K562 (cell line): ENCODE data around the gene CFD. TPM values are rescaled to one million over a fixed set of nuclear protein-coding genes. Genes with fewer than 3 reads are reported as not detected.

ENCODE experiments used
- AFF1 ChIP-seq, 2 experiments: fragments of 450-650 bp; IDR thresholded peaks; 2 replicates each; pipeline ENCODE4 v1.6.1; 2018; ENCODE audit warnings: mild to moderate bottlenecking in 2 of 2, low read depth in 1 of 2; ENCODE audit not compliant: partially characterized antibody in 2 of 2
- BCOR ChIP-seq: fragments of 450-650 bp; IDR thresholded peaks from 2 replicates; pipeline ENCODE4 v1.6.1; 2016
- CBX1 ChIP-seq: sonication (generic); IDR thresholded peaks from 2 replicates; pipeline ENCODE4 v1.6.1; 2016; ENCODE audit warnings: antibody characterized with exemption, low read depth, mild to moderate bottlenecking
- CREB1 ChIP-seq, 2 experiments: sonication (generic) in 1 of 2; formaldehyde crosslinking in 1 of 2; IDR thresholded peaks; 2 replicates each; pipeline versions ENCODE4 v1.6.1 to v1.8.0; 2012 to 2022; ENCODE audit warnings: inconsistent platforms in 1 of 2, mild to moderate bottlenecking in 1 of 2, missing genetic modification reagents in 1 of 2, moderate library complexity in 1 of 2
- FOXJ3 ChIP-seq: sonication (generic); formaldehyde crosslinking; IDR thresholded peaks from 2 replicates; pipeline ENCODE4 v1.4.0; 2020; ENCODE audit warnings: mild to moderate bottlenecking, missing genetic modification reagents
- GATAD2B ChIP-seq: fragments of 450-650 bp; IDR thresholded peaks from 2 replicates; pipeline ENCODE4 v1.6.1; 2017; ENCODE audit warnings: mild to moderate bottlenecking, borderline replicate concordance
- KDM1A ChIP-seq, 2 experiments: fragments of 450-650 bp; IDR thresholded peaks; 2 replicates each; pipeline ENCODE4 v1.6.1; 2016; ENCODE audit warnings: mild to moderate bottlenecking in 2 of 2
- KLF10 ChIP-seq: fragments of 250-450 bp; sonication (Bioruptor Pico); IDR thresholded peaks from 2 replicates; pipeline ENCODE4 v1.6.1; 2021; ENCODE audit warnings: matching md5 sums
- NONO ChIP-seq, 2 experiments: fragments of 200-400 bp in 1 of 2; fragments of 450-650 bp in 1 of 2; formaldehyde crosslinking in 1 of 2; IDR thresholded peaks; 2 replicates each; pipeline ENCODE4 v1.6.1; 2017; ENCODE audit warnings: low read depth in 2 of 2, mild to moderate bottlenecking in 2 of 2, moderate library complexity in 2 of 2, low read length in 1 of 2
- RBM25 ChIP-seq: fragments of 200-400 bp; formaldehyde crosslinking; IDR thresholded peaks from 2 replicates; pipeline ENCODE4 v1.6.1; 2018; ENCODE audit warnings: low read length, low read depth, moderate library complexity; ENCODE audit not compliant: severe bottlenecking
- RNF2 ChIP-seq: sonication (generic); IDR thresholded peaks from 2 replicates; pipeline ENCODE4 v1.6.1; 2016
- SNRNP70 ChIP-seq: fragments of 200-400 bp; formaldehyde crosslinking; optimal IDR thresholded peaks from 2 replicates; pipeline ENCODE3; 2017; ENCODE audit warnings: low read depth, low read length
- STAT6 ChIP-seq: sonication (generic); formaldehyde crosslinking; IDR thresholded peaks from 2 replicates; pipeline ENCODE4 v1.8.1; 2023; ENCODE audit warnings: mild to moderate bottlenecking, missing genetic modification reagents
- TBP ChIP-seq: optimal IDR thresholded peaks from 2 replicates; pipeline ENCODE3; 2011; ENCODE audit warnings: low read depth, low read length, improper control_type of control experiment
- VEZF1 ChIP-seq: fragments of 200-800 bp; sonication (Bioruptor generic); IDR thresholded peaks from 2 replicates; pipeline ENCODE4 v1.6.1; 2017; ENCODE audit warnings: missing genetic modification characterization, missing compliant biosample characterization
- ZBTB7A ChIP-seq: IDR thresholded peaks from 2 replicates; pipeline ENCODE4 v1.6.1; 2011; ENCODE audit warnings: low read depth, mild to moderate bottlenecking, low read length, moderate library complexity, borderline replicate concordance; ENCODE audit not compliant: control insufficient read depth
- polyA plus RNA-seq, 8 experiments: library from polyadenylated mRNA; depleted of rRNA in 4 of 8; stranded (reverse) in 5 of 8; unstranded in 3 of 8; fragments of >200 nt; fragmentation: Nextera tagmentation in 2 of 8; fragmentation: Illumina TruSeq in 1 of 8; extraction: Ambion mirVana in 2 of 8; extraction: Trizol in 1 of 8; gene quantifications; 2 replicates each; pipeline versions ENCODE4 v1.2.1 to v1.2.3, GENCODE V29; 2011 to 2014; ENCODE audit warnings: inconsistent platforms in 1 of 8, missing spikeins in 1 of 8
- total RNA-seq, 7 experiments: library from RNA; depleted of rRNA in 6 of 7; stranded (reverse); fragments of >200 nt in 6 of 7; fragmentation: Illumina TruSeq in 2 of 7; extraction: Trizol in 2 of 7; gene quantifications; 2 replicates each; pipeline versions ENCODE4 v1.2.1 to v1.2.3, GENCODE V29; 2011 to 2021; ENCODE audit warnings: low replicate concordance in 1 of 7

The CFD gene
- total and polyA plus RNA-seq, 9 of the 15 experiments (the other 6 are each of a cell fraction or from before 2014, with no cell fraction given), result 0.52 to 59.4 (median 7.6) TPM

- peak; percentile 7; the same call in 1 of the 2 replicates for TF ChIP-seq VEZF1 (CRISPR knock-in tag)
- no peak for TF ChIP-seq CREB1 (IDR thresholded peaks at IDR 0.05)
- TF ChIP-seq CREB1 (CRISPR knock-in tag; IDR thresholded peaks at IDR 0.05), result no peak
- TF ChIP-seq KDM1A (IDR thresholded peaks at IDR 0.05), result peak; percentile 31 to 78; a peak in 3 of 4 replicates
- no peak for TF ChIP-seq STAT6 (CRISPR knock-in tag)
- TF ChIP-seq CBX1, result 0 out of 2 replicates have a peak, but pooled peaks have one; percentile 24
- TF ChIP-seq NONO (IDR thresholded peaks at IDR 0.05; ENCODE audit: low read depth in 2 of 2, low read length in 1 of 2), result no peak
- no peak for TF ChIP-seq TBP
- no peak for TF ChIP-seq KLF10 (CRISPR knock-in tag)
- no peak for TF ChIP-seq FOXJ3 (CRISPR knock-in tag)
- TF ChIP-seq GATAD2B, result no peak
- peak; percentile 86 for TF ChIP-seq BCOR
- no peak for TF ChIP-seq RNF2
- no peak for TF ChIP-seq AFF1 (IDR thresholded peaks at IDR 0.05; ENCODE audit: low read depth in 1 of 2, partially characterized antibody in 2 of 2)
- peak; percentile 35; the same call in 1 of the 2 replicates for TF ChIP-seq ZBTB7A
- TF ChIP-seq SNRNP70, result no peak
- TF ChIP-seq RBM25, result peak; percentile 73
These were observed 11.0 kb upstream of the CFD start (continued) for GRCh38 chr19:848386-848921.
